ENCODE data around the gene SH3TC2.

Gene SH3TC2

GRCh38 chr5:149030392-149030791, 32.5 kb downstream of the SH3TC2 start:
- no peak for TF ChIP-seq POLR2A (IDR thresholded peaks at IDR 0.05; ENCODE audit: extremely low read depth, insufficient read length)
- no peak for TF ChIP-seq CTCF (IDR thresholded peaks at IDR 0.05; ENCODE audit: low read depth, low read length)
- TF ChIP-seq MYC (IDR thresholded peaks at IDR 0.05; ENCODE audit: low read depth, low read length) = no peak
- TF ChIP-seq MAX (IDR thresholded peaks at IDR 0.05; ENCODE audit: low read depth, low read length) = no peak; the same call in 1 of the 2 replicates
- no peak for DNase-seq (ENCODE audit: low read depth)
- no peak overlapping the region for H3K4me3 ChIP-seq (ENCODE audit: low read depth, low read length)

- no peak overlapping the region for H3K4me3 ChIP-seq (ENCODE audit: low read depth, low read length)
- no peak for DNase-seq (ENCODE audit: low read depth)
- no peak for TF ChIP-seq CTCF (IDR thresholded peaks at IDR 0.05; ENCODE audit: low read depth, low read length)
- TF ChIP-seq MAX (IDR thresholded peaks at IDR 0.05; ENCODE audit: low read depth, low read length) = no peak
- no peak for TF ChIP-seq POLR2A (IDR thresholded peaks at IDR 0.05; ENCODE audit: extremely low read depth, insufficient read length)
- TF ChIP-seq MYC (IDR thresholded peaks at IDR 0.05; ENCODE audit: low read depth, low read length) = no peak
Measured at GRCh38 chr5:149028984-149029383, 33.9 kb downstream of the SH3TC2 start.

GRCh38 chr5:149028161-149028560, 34.7 kb downstream of the SH3TC2 start:
- no peak overlapping the region for H3K4me3 ChIP-seq (ENCODE audit: low read depth, low read length)
- no peak for TF ChIP-seq MYC (IDR thresholded peaks at IDR 0.05; ENCODE audit: low read depth, low read length)
- no peak for TF ChIP-seq CTCF (IDR thresholded peaks at IDR 0.05; ENCODE audit: low read depth, low read length)
- TF ChIP-seq POLR2A (IDR thresholded peaks at IDR 0.05; ENCODE audit: extremely low read depth, insufficient read length) = no peak
- TF ChIP-seq MAX (IDR thresholded peaks at IDR 0.05; ENCODE audit: low read depth, low read length) = no peak
- no peak for DNase-seq (ENCODE audit: low read depth)

GRCh38 chr5:149027636-149028035, 35.2 kb downstream of the SH3TC2 start:
- no peak for DNase-seq (ENCODE audit: low read depth)
- TF ChIP-seq CTCF (IDR thresholded peaks at IDR 0.05; ENCODE audit: low read depth, low read length) (no peak), MAX (IDR thresholded peaks at IDR 0.05; ENCODE audit: low read depth, low read length) (no peak), MYC (IDR thresholded peaks at IDR 0.05; ENCODE audit: low read depth, low read length) (no peak)

GRCh38 chr5:149024943-149025342, 37.9 kb downstream of the SH3TC2 start:
- DNase-seq (ENCODE audit: low read depth) = no peak
- TF ChIP-seq CTCF (IDR thresholded peaks at IDR 0.05; ENCODE audit: low read depth, low read length) (no peak), POLR2A (IDR thresholded peaks at IDR 0.05; ENCODE audit: extremely low read depth, insufficient read length) (no peak), MYC (IDR thresholded peaks at IDR 0.05; ENCODE audit: low read depth, low read length) (no peak), MAX (IDR thresholded peaks at IDR 0.05; ENCODE audit: low read depth, low read length) (no peak)
- H3K4me3 ChIP-seq (ENCODE audit: low read depth, low read length) = no peak overlapping the region

More at GRCh38 chr5:149027636-149028035, 35.2 kb downstream of the SH3TC2 start:
- no peak overlapping the region for H3K4me3 ChIP-seq (ENCODE audit: low read depth, low read length)

- TF ChIP-seq MAX (IDR thresholded peaks at IDR 0.05; ENCODE audit: low read depth, low read length) = no peak
- TF ChIP-seq CTCF (IDR thresholded peaks at IDR 0.05; ENCODE audit: low read depth, low read length) = no peak
- TF ChIP-seq POLR2A (IDR thresholded peaks at IDR 0.05; ENCODE audit: extremely low read depth, insufficient read length) = no peak
- TF ChIP-seq MYC (IDR thresholded peaks at IDR 0.05; ENCODE audit: low read depth, low read length) = no peak
- no peak for DNase-seq (ENCODE audit: low read depth)
- no peak overlapping the region for H3K4me3 ChIP-seq (ENCODE audit: low read depth, low read length)
Measured at GRCh38 chr5:149024477-149024876, 38.4 kb downstream of the SH3TC2 start.
